Measurements from ENCODE around the gene DIP2A. TPM values are rescaled to one million over a fixed set of nuclear protein-coding genes. Genes with fewer than 3 reads are reported as not detected.

The DIP2A gene
- polyA plus RNA-seq, 3 donors, result 4.6 to 55.4 (median 6.1) TPM

- Histone ChIP-seq H3K4me2 (replicated peaks; ENCODE audit: extremely low read depth, low read length, poor library complexity, severe bottlenecking) (no peak overlapping the region), H3K9ac (ENCODE audit: insufficient read depth, low read length, poor library complexity, severe bottlenecking) (no peak overlapping the region), H3K79me2 (ENCODE audit: insufficient read depth, low read length) (no peaks in the 10 kb centered on the region), H2AFZ (ENCODE audit: insufficient read depth, low read depth, low read length, poor library complexity, severe bottlenecking) (no peak overlapping the region), H3K4me3 (replicated peaks in 1 of 3; ENCODE audit: low read depth in 2 of 3, low read length in 3 of 3) (no peak overlapping the region), H3K27ac (ENCODE audit: low read depth in 1 of 2, low read length in 2 of 2) (no peak overlapping the region), H3K9me3 (replicated peaks in 1 of 2; ENCODE audit: control insufficient read depth in 1 of 2, insufficient read depth in 1 of 2, low read length in 2 of 2) (no peaks in the 10 kb centered on the region), H3K27me3 (ENCODE audit: control insufficient read depth in 2 of 2, insufficient read depth in 2 of 2, low read length in 2 of 2) (no peaks in the 10 kb centered on the region), H3K36me3 (replicated peaks in 1 of 2; ENCODE audit: control insufficient read depth in 1 of 2, insufficient read depth in 2 of 2, low read length in 2 of 2) (peaks cover 39 to 86% of the 10 kb centered on the region in 2 donors), H3K4me1 (ENCODE audit: control insufficient read depth in 1 of 2, insufficient read depth in 2 of 2, low read length in 2 of 2) (no peaks in the 10 kb centered on the region), H4K20me1 (ENCODE audit: insufficient read depth, low read length) (no peaks in the 10 kb centered on the region)
- no peak for DNase-seq
- no peak overlapping the region for H3K4me3 Mint-ChIP-seq
- no peaks in the 10 kb centered on the region for H3K27me3 Mint-ChIP-seq (ENCODE audit: low read depth in 3 of 3)
- no peaks in the 10 kb centered on the region for H3K4me1 Mint-ChIP-seq
- WGBS (ENCODE audit: insufficient coverage), result over 99% methylated on average over 21 of the region's 25 CpGs
- H3K36me3 Mint-ChIP-seq, result peaks cover 61 to 91% of the 10 kb centered on the region in 2 donors
- H3K9me3 Mint-ChIP-seq, result no peaks in the 10 kb centered on the region
- H3K27ac Mint-ChIP-seq, result no peak overlapping the region
- intact Hi-C loops (cut with micrococcal nuclease), result no loop called here
- TF ChIP-seq CTCF (IDR thresholded peaks at IDR 0.05), result no peak
These were observed 40.3 kb upstream of the DIP2A start for GRCh38 chr21:46418265-46418946.

DNA sequence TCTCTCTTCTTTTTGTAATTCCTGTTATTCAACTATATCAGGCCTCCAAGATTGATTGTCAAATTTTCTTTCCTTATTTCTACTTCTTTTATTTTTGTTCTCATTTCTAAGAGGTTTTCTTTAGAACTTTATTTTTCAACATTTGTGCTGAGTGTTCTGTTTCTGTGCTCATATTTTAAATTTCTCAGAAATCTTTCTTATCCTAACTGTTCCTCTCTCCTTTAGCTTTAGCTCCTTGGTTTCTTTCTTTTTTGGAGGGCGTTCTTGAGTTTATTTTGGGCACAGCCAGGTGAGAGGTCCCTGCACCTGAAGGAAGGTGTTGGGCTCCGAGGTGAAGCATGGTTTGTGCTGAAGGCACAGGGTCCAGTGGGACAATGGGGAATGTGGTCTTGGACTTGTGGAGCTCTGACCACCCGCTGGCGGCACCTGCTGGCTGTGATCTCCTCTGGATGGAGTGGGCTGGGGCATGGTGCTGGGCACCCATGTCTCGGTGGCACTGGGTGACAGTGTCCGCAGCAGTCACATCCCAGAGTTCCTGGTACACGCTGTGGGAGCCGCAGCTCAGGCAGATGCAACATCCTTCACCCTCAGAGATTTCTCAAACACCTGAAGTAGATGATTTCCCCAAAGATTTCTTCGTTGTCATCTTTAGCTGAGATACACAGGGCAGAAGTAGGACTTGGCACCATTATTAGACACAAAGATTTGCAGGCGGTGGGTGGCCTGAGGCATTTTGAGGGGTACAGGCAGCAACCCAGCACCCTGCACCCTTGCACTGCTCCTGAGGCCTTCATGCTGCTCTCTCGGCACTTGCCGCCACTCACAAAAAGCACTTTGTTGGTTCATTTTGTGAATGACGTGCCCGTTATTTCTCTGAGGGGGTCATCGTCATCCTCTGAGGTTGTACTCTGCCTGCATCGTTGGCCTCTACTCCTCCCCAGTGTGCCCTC is 38.2 kb upstream of the DIP2A start:
- H3K27ac Mint-ChIP-seq, result peak overlapping the region in 2 of 7 donors; percentile 13 to 14
- peaks cover 59 to 78% of the 10 kb centered on the region in 2 donors for H3K36me3 Mint-ChIP-seq
- H4K20me1 ChIP-seq (ENCODE audit: insufficient read depth, low read length), result no peaks in the 10 kb centered on the region
- no peak overlapping the region for H3K27ac ChIP-seq (ENCODE audit: low read depth in 1 of 2, low read length in 2 of 2)
- no peak for DNase-seq
- no peak overlapping the region for H2AFZ ChIP-seq (ENCODE audit: insufficient read depth, low read depth, low read length, poor library complexity, severe bottlenecking)
- peaks cover 39 to 79% of the 10 kb centered on the region in 2 donors for H3K36me3 ChIP-seq (replicated peaks in 1 of 2; ENCODE audit: control insufficient read depth in 1 of 2, insufficient read depth in 2 of 2, low read length in 2 of 2)
- 96% methylated on average over 14 of the region's 16 CpGs for WGBS (ENCODE audit: insufficient coverage)
- H3K27me3 ChIP-seq (ENCODE audit: control insufficient read depth in 2 of 2, insufficient read depth in 2 of 2, low read length in 2 of 2), result no peaks in the 10 kb centered on the region
- no peak for TF ChIP-seq CTCF (IDR thresholded peaks at IDR 0.05)
- no peak overlapping the region for H3K4me3 Mint-ChIP-seq
- no peaks in the 10 kb centered on the region for H3K4me1 ChIP-seq (ENCODE audit: control insufficient read depth in 1 of 2, insufficient read depth in 2 of 2, low read length in 2 of 2)
- no peak overlapping the region for H3K4me3 ChIP-seq (replicated peaks in 1 of 3; ENCODE audit: low read depth in 2 of 3, low read length in 3 of 3)
- no peaks in the 10 kb centered on the region for H3K27me3 Mint-ChIP-seq (ENCODE audit: low read depth in 3 of 3)
- H3K4me1 Mint-ChIP-seq, result peaks cover 2% of the 10 kb centered on the region
- no peaks in the 10 kb centered on the region for H3K9me3 ChIP-seq (replicated peaks in 1 of 2; ENCODE audit: control insufficient read depth in 1 of 2, insufficient read depth in 1 of 2, low read length in 2 of 2)
- no peaks in the 10 kb centered on the region for H3K9me3 Mint-ChIP-seq
- H3K9ac ChIP-seq (ENCODE audit: insufficient read depth, low read length, poor library complexity, severe bottlenecking), result no peak overlapping the region
- intact Hi-C loops (cut with micrococcal nuclease), result no loop called here
- no peaks in the 10 kb centered on the region for H3K79me2 ChIP-seq (ENCODE audit: insufficient read depth, low read length)
- no peak overlapping the region for H3K4me2 ChIP-seq (replicated peaks; ENCODE audit: extremely low read depth, low read length, poor library complexity, severe bottlenecking)
